Measurements from ENCODE around the gene SEC31A.
"Not testable (repeated sequence)": the region's sequence is repeated elsewhere in the genome, so short reads cannot be mapped to it uniquely, and the experiment has no call there.

The SEC31A gene

GRCh38 chr4:82820689-82821088 is 70.3 kb downstream of the SEC31A start:
- TF ChIP-seq ELK4 (IDR thresholded peaks at IDR 0.05; ENCODE audit: borderline replicate concordance, low read depth, low read length) (no peak), ZFHX2 (tag by site-specific recombination; conservative IDR thresholded peaks at IDR 0.05) (peak; percentile 58)
- no peak overlapping the region for H3K4me3 ChIP-seq (ENCODE audit: low read depth, low read length)
- H3K27ac ChIP-seq (ENCODE audit: extremely low read depth, low read depth, low read length), result no peak overlapping the region
- H3K4me1 ChIP-seq (ENCODE audit: control insufficient read depth, insufficient read depth, low read length), result no peaks in the 10 kb centered on the region
- ChIA-PET POLR2A (no interaction called here), CTCF (no interaction called here)
- peaks cover 25 to 75% of the 10 kb centered on the region in 2 experiments for H3K36me3 ChIP-seq (ENCODE audit: control insufficient read depth in 2 of 2, insufficient read depth in 1 of 2, low read length in 2 of 2)
- no peaks in the 10 kb centered on the region for H3K9me3 ChIP-seq (ENCODE audit: control insufficient read depth, insufficient read depth, low read depth, low read length)

- CTCF ChIA-PET, result interaction anchor here (0.5 kb wide), 1 partner anchor 69 kb away, joined by 3 read pairs; no protein-coding TSS in a partner anchor
- TF ChIP-seq ZNF580 (tag by site-specific recombination; IDR thresholded peaks at IDR 0.05) (no peak), ZFP3 (tag by site-specific recombination; IDR thresholded peaks at IDR 0.05; ENCODE audit: low read depth) (no peak), ZNF449 (tag by site-specific recombination; IDR thresholded peaks at IDR 0.05) (no peak), ZNF138 (tag by site-specific recombination; IDR thresholded peaks at IDR 0.05; ENCODE audit: borderline replicate concordance) (no peak), ZNF140 (tag by site-specific recombination; IDR thresholded peaks at IDR 0.05) (no peak), ZNF157 (tag by site-specific recombination; IDR thresholded peaks at IDR 0.05) (no peak), ZNF169 (tag by site-specific recombination; IDR thresholded peaks at IDR 0.05) (no peak), YY2 (tag by site-specific recombination; IDR thresholded peaks at IDR 0.05) (no peak), ZNF629 (tag by site-specific recombination; IDR thresholded peaks at IDR 0.05) (no peak), ZNF704 (tag by site-specific recombination; IDR thresholded peaks at IDR 0.05) (no peak)
- no peaks in the 10 kb centered on the region for H3K9me3 ChIP-seq (ENCODE audit: control insufficient read depth, insufficient read depth, low read depth, low read length)
- H3K36me3 ChIP-seq (ENCODE audit: control insufficient read depth in 2 of 2, insufficient read depth in 1 of 2, low read length in 2 of 2), result peaks cover 21 to 59% of the 10 kb centered on the region in 2 experiments
- no peak overlapping the region for H3K27ac ChIP-seq (ENCODE audit: extremely low read depth, low read depth, low read length)
- POLR2A ChIA-PET, result no interaction called here
- no peak overlapping the region for H3K4me3 ChIP-seq (ENCODE audit: low read depth, low read length)
- no peaks in the 10 kb centered on the region for H3K4me1 ChIP-seq (ENCODE audit: control insufficient read depth, insufficient read depth, low read length)
Measured at GRCh38 chr4:82818664-82819662, 72.0 kb downstream of the SEC31A start.

GRCh38 chr4:82816874-82817273 is 74.1 kb downstream of the SEC31A start:
- H3K27ac ChIP-seq (ENCODE audit: extremely low read depth, low read depth, low read length); H3K4me3 ChIP-seq (ENCODE audit: low read depth, low read length); H3K4me1 ChIP-seq (ENCODE audit: control insufficient read depth, insufficient read depth, low read length); H3K9me3 ChIP-seq (ENCODE audit: control insufficient read depth, insufficient read depth, low read depth, low read length): not testable (repeated sequence)
- ChIA-PET CTCF (interaction anchor here (0.6 kb wide), 1 partner anchor 168 kb away, joined by 4 read pairs; no protein-coding TSS in a partner anchor), POLR2A (interaction anchor here (0.7 kb wide), 1 partner anchor 110 kb away, joined by 6 read pairs; no protein-coding TSS in a partner anchor)
- peaks cover 9 to 39% of the 10 kb centered on the region in 2 experiments; a peak in 2 of 3 replicates for H3K36me3 ChIP-seq (ENCODE audit: control insufficient read depth in 2 of 2, insufficient read depth in 1 of 2, low read length in 2 of 2)

- Histone ChIP-seq H3K27ac (ENCODE audit: extremely low read depth, low read depth, low read length) (no peak overlapping the region), H3K4me3 (ENCODE audit: low read depth, low read length) (no peak overlapping the region), H3K9me3 (ENCODE audit: control insufficient read depth, insufficient read depth, low read depth, low read length) (no peaks in the 10 kb centered on the region), H3K36me3 (ENCODE audit: control insufficient read depth in 2 of 2, insufficient read depth in 1 of 2, low read length in 2 of 2) (peaks cover 0 to 20% of the 10 kb centered on the region in 2 experiments; a peak in 2 of 3 replicates), H3K4me1 (ENCODE audit: control insufficient read depth, insufficient read depth, low read length) (no peaks in the 10 kb centered on the region)
- ChIA-PET POLR2A (no interaction called here), CTCF (no interaction called here)
- TF ChIP-seq KLF17 (tag by site-specific recombination; IDR thresholded peaks at IDR 0.05) (no peak), ZNF266 (tag by site-specific recombination; IDR thresholded peaks at IDR 0.05; ENCODE audit: low read depth) (no peak), ZNF24 (tag by site-specific recombination; IDR thresholded peaks at IDR 0.05) (no peak), ZNF707 (tag by site-specific recombination; IDR thresholded peaks at IDR 0.05) (no peak), PRDM6 (tag by site-specific recombination; IDR thresholded peaks at IDR 0.05) (peak; percentile 57; the same call in 1 of the 2 replicates), ZNF146 (tag by site-specific recombination; IDR thresholded peaks at IDR 0.05) (no peak), ZNF555 (tag by site-specific recombination; conservative IDR thresholded peaks at IDR 0.05) (no peak), ZNF629 (tag by site-specific recombination; IDR thresholded peaks at IDR 0.05) (no peak)
Measured at GRCh38 chr4:82814034-82814433, 76.9 kb downstream of the SEC31A start.
